NB4 (cell line): Measurements from ENCODE around the gene SPRR2E.
"Not testable (repeated sequence)": the region's sequence is repeated elsewhere in the genome, so short reads cannot be mapped to it uniquely, and the experiment has no call there.

Experiments used
- DNase-seq: peaks from one replicate; pipeline ENCODE4 v3.0.0; 2010; ENCODE audit warnings: low read depth
- H3K4me3 ChIP-seq: one replicate; pipeline ENCODE4 v1.5.1; 2011; ENCODE audit warnings: mild to moderate bottlenecking, low read depth, low read length, moderate library complexity
- CTCF ChIP-seq: IDR thresholded peaks from one replicate; pipeline ENCODE4 v1.5.1; 2012; ENCODE audit warnings: low read depth, low read length
- MAX ChIP-seq: IDR thresholded peaks from 2 replicates; pipeline ENCODE4 v1.6.1; 2011; ENCODE audit warnings: low read depth, low read length
- MYC ChIP-seq: IDR thresholded peaks from 2 replicates; pipeline ENCODE4 v1.6.1; 2011; ENCODE audit warnings: low read depth, low read length
- POLR2A ChIP-seq: IDR thresholded peaks from 2 replicates; pipeline ENCODE4 v1.6.1; 2011; ENCODE audit warnings: mild to moderate bottlenecking; ENCODE audit not compliant: insufficient read length; ENCODE audit errors: extremely low read depth

Gene SPRR2E

GRCh38 chr1:153113416-153113815, 19.1 kb upstream of the SPRR2E start, which contains the start of gene SPRR2F:
TSS of gene SPRR2F (minus strand) at chr1:153113516. CDS start at chr1:153112733, 783 bp downstream.
- TF ChIP-seq CTCF (no peak), POLR2A (no peak), MAX (no peak), MYC (no peak)
- H3K4me3 ChIP-seq, result no peak within 1 kb of the TSS
- DNase-seq, result no peak

- DNase-seq, H3K4me3 ChIP-seq: not testable (repeated sequence)
These were observed 18.1 kb upstream of the SPRR2E start for GRCh38 chr1:153112454-153112853.

- H3K4me3 ChIP-seq, result no peak overlapping the region
- TF ChIP-seq MYC (no peak), MAX (no peak), CTCF (no peak), POLR2A (no peak)
- no peak for DNase-seq
These were observed 5.9 kb upstream of the SPRR2E start for GRCh38 chr1:153100245-153100644.

GRCh38 chr1:153099461-153100045, 5.2 kb upstream of the SPRR2E start:
- no peak overlapping the region for H3K4me3 ChIP-seq
- DNase-seq, result no peak
- TF ChIP-seq MAX (no peak), MYC (no peak), CTCF (no peak), POLR2A (no peak)

- H3K4me3 ChIP-seq, result no peak overlapping the region
- no peak for TF ChIP-seq MYC
- TF ChIP-seq POLR2A, result no peak
- no peak for TF ChIP-seq MAX
- no peak for TF ChIP-seq CTCF
- DNase-seq, result no peak
These were observed 1.4 kb upstream of the SPRR2E start for GRCh38 chr1:153095764-153096163.

GRCh38 chr1:153087652-153088051, 6.7 kb downstream of the SPRR2E start:
- no peak for TF ChIP-seq MYC
- TF ChIP-seq CTCF, result no peak
- TF ChIP-seq POLR2A, result no peak
- TF ChIP-seq MAX, result no peak
- no peak for DNase-seq
- no peak overlapping the region for H3K4me3 ChIP-seq
